Neuronal stem cell (in vitro differentiated cells): ENCODE results near the gene SMPD3.

ENCODE experiments used
- DNase-seq: peaks from one replicate; pipeline ENCODE4 v3.0.0-alpha.2; 2013; ENCODE audit warnings: low spot score
- H2AFZ ChIP-seq: one replicate; pipeline ENCODE4 v1.6.1; 2013; ENCODE audit warnings: mild to moderate bottlenecking, low read length, inconsistent platforms
- H2AK5ac ChIP-seq: 2 replicates; pipeline ENCODE4 v1.6.1; 2013; ENCODE audit warnings: low read depth, mild to moderate bottlenecking, inconsistent platforms, low read length, moderate library complexity, mixed read lengths
- H2BK120ac ChIP-seq: 2 replicates; pipeline ENCODE4 v1.6.1; 2013; ENCODE audit warnings: low read depth, mild to moderate bottlenecking, inconsistent platforms, low read length, moderate library complexity, mixed read lengths
- H2BK12ac ChIP-seq: one replicate; pipeline ENCODE4 v1.6.1; 2013; ENCODE audit warnings: low read length, inconsistent platforms
- H2BK15ac ChIP-seq: 2 replicates; pipeline ENCODE4 v1.6.1; 2013; ENCODE audit warnings: mild to moderate bottlenecking, low read length, inconsistent platforms, mixed read lengths
- H2BK5ac ChIP-seq: one replicate; pipeline ENCODE4 v1.6.1; 2013; ENCODE audit warnings: inconsistent platforms, mild to moderate bottlenecking, low read length, moderate library complexity
- H3K14ac ChIP-seq: one replicate; pipeline ENCODE4 v1.6.1; 2013; ENCODE audit warnings: low read length, inconsistent platforms
- H3K18ac ChIP-seq: 2 replicates; pipeline ENCODE4 v1.6.1; 2013; ENCODE audit warnings: low read length, inconsistent platforms
- H3K23ac ChIP-seq: 2 replicates; pipeline ENCODE4 v1.6.1; 2013; ENCODE audit warnings: low read depth, mild to moderate bottlenecking, mixed read lengths, low read length, inconsistent platforms; ENCODE audit not compliant: poor library complexity
- H3K27ac ChIP-seq: replicated peaks from 3 replicates; pipeline ENCODE4 v1.5.1; 2013; ENCODE audit warnings: low read length, inconsistent platforms
- H3K27me3 ChIP-seq, 3 experiments: 2 replicates each; pipeline ENCODE4 v1.6.1; 2013; ENCODE audit warnings: low read length in 3 of 3, mild to moderate bottlenecking in 2 of 3, inconsistent platforms in 1 of 3, low read depth in 1 of 3, mixed read lengths in 1 of 3, moderate library complexity in 1 of 3; ENCODE audit not compliant: control insufficient read depth in 3 of 3, insufficient read depth in 3 of 3
- H3K36me3 ChIP-seq, 2 donors: replicated peaks in 1 of 2; 2 replicates each; pipeline ENCODE4 v1.6.1; 2013; ENCODE audit warnings: low read length in 2 of 2; ENCODE audit not compliant: control insufficient read depth in 2 of 2, insufficient read depth in 2 of 2
- H3K4ac ChIP-seq: 2 replicates; pipeline ENCODE4 v1.6.1; 2013; ENCODE audit warnings: inconsistent platforms, mild to moderate bottlenecking, low read length, moderate library complexity
- H3K4me1 ChIP-seq, 2 donors: 1 replicate in 1 of 2; 2 replicates in 1 of 2; pipeline ENCODE4 v1.6.1; 2013; ENCODE audit warnings: low read length in 2 of 2, low read depth in 1 of 2; ENCODE audit not compliant: control insufficient read depth in 2 of 2, insufficient read depth in 1 of 2
- H3K4me2 ChIP-seq: one replicate; pipeline ENCODE4 v1.6.1; 2013; ENCODE audit warnings: mild to moderate bottlenecking, low read length, inconsistent platforms; ENCODE audit not compliant: insufficient read depth, poor library complexity, severe bottlenecking
- H3K4me3 ChIP-seq, 2 donors: 2 replicates each; pipeline ENCODE4 v1.5.1; 2013; ENCODE audit warnings: low read length in 2 of 2, mild to moderate bottlenecking in 2 of 2, inconsistent platforms in 1 of 2, moderate library complexity in 1 of 2
- H3K79me1 ChIP-seq: one replicate; pipeline ENCODE4 v1.6.1; 2013; ENCODE audit warnings: low read depth, mild to moderate bottlenecking, inconsistent platforms, low read length, moderate library complexity
- H3K9ac ChIP-seq: one replicate; pipeline ENCODE4 v1.6.1; 2013; ENCODE audit warnings: mild to moderate bottlenecking, low read depth, low read length, inconsistent platforms; ENCODE audit not compliant: poor library complexity
- H3K9me3 ChIP-seq, 2 donors: replicated peaks in 1 of 2; 2 replicates each; pipeline versions ENCODE3 to v1.6.1; 2013; ENCODE audit warnings: low read length in 2 of 2, mild to moderate bottlenecking in 2 of 2, inconsistent platforms in 1 of 2, low read depth in 1 of 2, mixed read lengths in 1 of 2, moderate library complexity in 1 of 2; ENCODE audit not compliant: control insufficient read depth in 2 of 2, insufficient read depth in 1 of 2
- H4K8ac ChIP-seq: one replicate; pipeline ENCODE4 v1.6.1; 2013; ENCODE audit warnings: low read depth, mild to moderate bottlenecking, inconsistent platforms, low read length, moderate library complexity
- H4K91ac ChIP-seq: one replicate; pipeline ENCODE4 v1.6.1; 2013; ENCODE audit warnings: low read length, low read depth, mild to moderate bottlenecking, inconsistent platforms; ENCODE audit not compliant: poor library complexity
- WGBS, 2 donors: extraction: QIAGEN DNeasy Blood & Tissue Kit; methylation state at CpG; one replicate each; pipeline ENCODE4 v1.1.7; 2013; ENCODE audit warnings: missing lambda C conversion rate in 2 of 2, mixed read lengths in 1 of 2; ENCODE audit not compliant: insufficient read length in 2 of 2, insufficient replicate concordance in 1 of 2; ENCODE audit errors: extremely low coverage in 2 of 2; 5-methylcytosine and 5-hydroxymethylcytosine counted together

The SMPD3 gene

DNA sequence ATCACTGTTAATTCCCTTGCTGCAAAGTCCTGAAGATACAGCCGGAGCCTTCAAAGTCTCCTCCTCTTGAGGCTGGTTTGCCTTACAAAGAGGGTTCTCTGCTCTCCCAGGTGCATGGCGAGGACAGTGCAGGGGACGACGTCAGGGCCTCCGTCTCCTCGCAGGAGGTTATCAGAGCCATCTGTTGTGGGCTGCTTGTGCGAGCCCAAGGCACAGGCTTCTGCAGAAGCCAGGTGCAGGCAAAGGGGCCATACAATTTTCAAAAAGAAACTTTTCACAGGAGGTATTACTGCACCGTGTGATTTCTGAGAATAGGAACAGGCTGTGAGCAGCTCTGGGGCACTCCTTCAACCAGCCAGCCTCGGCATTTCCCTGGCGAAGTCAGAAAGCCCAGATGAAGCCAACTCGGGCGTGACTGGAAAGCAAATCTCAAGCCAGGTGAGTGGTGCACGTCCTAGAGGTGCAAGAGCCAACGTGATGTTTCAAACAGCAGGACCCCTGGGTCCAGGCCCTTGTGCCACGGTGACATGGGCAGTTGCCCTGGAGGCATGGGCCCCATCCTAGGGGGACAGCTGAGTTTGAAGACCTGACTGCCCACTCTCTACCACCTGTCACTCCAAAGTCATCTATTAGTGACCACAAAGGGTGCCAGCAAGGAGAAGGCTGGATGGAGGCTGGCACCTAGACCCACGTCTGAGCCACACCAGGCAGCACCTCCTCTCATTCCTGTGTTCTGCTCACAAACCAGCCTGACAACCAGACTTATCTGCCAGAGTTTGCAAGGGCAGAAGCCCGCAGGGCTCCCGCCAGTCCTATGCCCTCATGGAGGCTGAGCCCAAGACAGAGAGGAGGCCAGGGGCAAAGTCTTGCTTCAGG is 68.6 kb downstream of the SMPD3 start:
- H4K8ac ChIP-seq, result no peak overlapping the region
- peaks cover 0 to 65% (median 2%) of the 10 kb centered on the region in 3 experiments for H3K27me3 ChIP-seq
- no peak overlapping the region for H2AFZ ChIP-seq
- H3K9me3 ChIP-seq, result no peaks in the 10 kb centered on the region
- no peak overlapping the region for H2BK15ac ChIP-seq
- peak overlapping the region; percentile 20 for H2AK5ac ChIP-seq
- no peak overlapping the region for H3K27ac ChIP-seq
- peak overlapping the region; percentile 29 for H3K18ac ChIP-seq
- no peak overlapping the region for H3K14ac ChIP-seq
- H2BK5ac ChIP-seq, result no peak overlapping the region
- no peak for DNase-seq
- H3K4me2 ChIP-seq, result no peak overlapping the region
- H4K91ac ChIP-seq, result no peak overlapping the region
- no peak overlapping the region for H3K4ac ChIP-seq
- no peaks in the 10 kb centered on the region for H3K79me1 ChIP-seq
- no CpG with 5 or more reads among the region's 18 CpGs for WGBS, 2 donors
- no peak overlapping the region for H3K23ac ChIP-seq
- H3K9ac ChIP-seq, result no peak overlapping the region
- no peak overlapping the region for H3K4me3 ChIP-seq
- H3K36me3 ChIP-seq, result no peaks in the 10 kb centered on the region
- no peak overlapping the region for H2BK120ac ChIP-seq
- peaks cover 9 to 26% of the 10 kb centered on the region in 2 donors for H3K4me1 ChIP-seq
- no peak overlapping the region for H2BK12ac ChIP-seq

DNA sequence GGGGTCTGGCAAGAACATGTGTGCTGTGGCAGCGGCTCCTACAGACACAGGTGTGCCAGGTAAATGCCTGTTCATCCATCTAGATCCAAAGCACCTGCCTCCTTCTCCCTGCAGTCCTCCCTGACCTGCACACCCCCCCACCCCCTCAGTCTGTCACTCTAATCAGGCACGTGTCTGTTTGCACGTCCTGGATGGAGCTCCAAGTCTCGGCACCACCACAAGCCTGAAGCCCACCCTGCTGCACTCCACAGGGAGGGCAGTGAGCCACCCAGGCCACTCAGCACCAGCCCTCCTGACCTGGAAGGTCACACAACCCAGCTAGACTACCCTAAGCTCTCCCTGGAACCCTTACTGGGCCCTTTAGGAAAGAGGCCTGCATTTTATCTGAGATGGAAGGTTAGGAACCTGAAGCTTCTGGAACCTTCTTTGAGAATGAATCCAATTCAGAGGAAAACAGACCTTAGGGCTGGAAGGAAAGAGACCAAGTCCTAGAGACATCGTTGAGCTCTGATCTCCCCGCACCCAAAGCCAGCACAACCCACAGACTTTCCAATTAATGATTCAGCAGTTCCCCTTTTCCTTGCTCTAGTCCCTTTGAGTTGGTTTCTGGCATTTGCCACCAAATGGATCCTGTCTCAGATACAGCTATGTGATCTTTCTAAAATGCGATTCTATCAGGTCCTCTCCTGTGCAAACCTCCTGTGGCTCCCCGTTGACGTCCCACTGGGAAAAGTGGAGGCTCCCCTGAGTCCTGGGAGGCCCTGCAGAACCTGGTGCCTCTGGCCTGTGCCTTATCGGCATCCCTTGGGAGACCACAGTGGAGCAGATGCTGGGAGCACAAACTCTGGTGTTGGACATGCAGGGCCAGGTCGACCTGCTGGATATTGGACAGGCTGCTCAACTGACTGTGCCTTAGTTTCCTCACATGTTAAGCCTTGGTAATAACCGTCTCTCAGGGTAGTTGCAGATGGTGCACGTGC is 69.6 kb downstream of the SMPD3 start:
- no peak for DNase-seq
- Histone ChIP-seq H3K9ac (no peak overlapping the region), H3K27me3 (peaks cover 0 to 67% (median 2%) of the 10 kb centered on the region in 3 experiments)

DNA sequence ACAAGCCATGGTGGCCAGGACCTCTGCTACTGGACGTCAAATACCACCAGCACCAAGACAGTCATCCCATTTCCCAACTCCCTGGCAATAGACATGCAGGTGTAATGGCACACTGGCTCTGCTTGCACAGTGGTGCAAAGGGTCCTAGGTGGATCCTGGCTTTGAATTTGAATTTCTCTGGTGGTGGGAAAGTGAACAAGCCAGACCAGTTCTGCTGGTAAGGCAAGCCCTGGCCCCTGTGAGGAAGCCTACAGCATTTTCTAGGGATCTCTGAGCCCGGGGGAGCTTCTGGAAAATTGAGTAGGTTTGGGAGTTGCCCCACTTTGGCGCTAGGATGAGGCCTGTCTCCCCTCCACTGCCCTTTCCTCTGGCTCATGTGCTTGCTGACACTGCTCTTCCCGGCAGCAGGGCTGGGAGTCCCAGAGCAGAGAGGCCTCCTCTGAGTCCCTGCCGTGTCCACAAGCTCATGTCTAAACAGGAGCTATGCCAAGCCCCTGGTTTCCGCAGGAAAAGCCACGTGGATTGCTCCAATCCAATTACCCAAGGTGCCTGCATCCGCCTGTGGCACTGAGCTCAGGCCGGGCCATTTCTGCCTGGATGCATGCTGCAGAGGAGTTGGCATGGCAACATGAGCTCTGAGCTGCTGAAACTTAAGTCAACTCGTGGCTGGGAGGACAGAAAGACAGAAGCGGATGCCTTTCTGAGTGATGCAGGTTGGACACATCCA is 70.5 kb downstream of the SMPD3 start:
- no peak overlapping the region for H4K91ac ChIP-seq
- DNase-seq, result no peak
- WGBS, 2 donors, result no CpG with 5 or more reads among the region's 11 CpGs

More for the DNA sequence above, 69.6 kb downstream of the SMPD3 start:
- H3K14ac ChIP-seq, result no peak overlapping the region
- no peak overlapping the region for H4K8ac ChIP-seq
- peak overlapping the region; percentile 15 for H3K18ac ChIP-seq
- no peak overlapping the region for H2BK15ac ChIP-seq
- no peaks in the 10 kb centered on the region for H3K79me1 ChIP-seq
- H2AFZ ChIP-seq, result no peak overlapping the region
- no peak overlapping the region for H3K4me2 ChIP-seq
- H2AK5ac ChIP-seq, result no peak overlapping the region
- H2BK12ac ChIP-seq, result no peak overlapping the region
- H3K9me3 ChIP-seq, result no peaks in the 10 kb centered on the region
- H3K4me3 ChIP-seq, result no peak overlapping the region
- no CpG with 5 or more reads among the region's 13 CpGs for WGBS, 2 donors
- no peak overlapping the region for H3K23ac ChIP-seq
- no peaks in the 10 kb centered on the region for H3K36me3 ChIP-seq
- H2BK120ac ChIP-seq, result peak overlapping the region; percentile 17
- no peak overlapping the region for H3K27ac ChIP-seq
- H3K4me1 ChIP-seq, result peaks cover 7 to 16% of the 10 kb centered on the region in 2 donors
- no peak overlapping the region for H2BK5ac ChIP-seq
- H3K4ac ChIP-seq, result no peak overlapping the region
- H4K91ac ChIP-seq, result no peak overlapping the region

More for the DNA sequence above, 70.5 kb downstream of the SMPD3 start:
- Histone ChIP-seq H2BK12ac (peak overlapping the region; percentile 76), H3K4me3 (no peak overlapping the region), H3K4me2 (no peak overlapping the region), H3K9ac (peak overlapping the region; percentile 22), H4K8ac (no peak overlapping the region), H3K14ac (no peak overlapping the region), H3K36me3 (no peaks in the 10 kb centered on the region), H3K23ac (peak overlapping the region; percentile 43), H3K79me1 (no peaks in the 10 kb centered on the region), H2BK5ac (no peak overlapping the region), H2AFZ (no peak overlapping the region), H3K27ac (no peak overlapping the region), H3K9me3 (no peaks in the 10 kb centered on the region), H2AK5ac (peak overlapping the region; percentile 94), H3K4ac (no peak overlapping the region), H3K18ac (peak overlapping the region; percentile 24), H2BK120ac (no peak overlapping the region), H3K27me3 (peaks cover 0 to 67% (median 2%) of the 10 kb centered on the region in 3 experiments), H2BK15ac (peak overlapping the region; percentile 35), H3K4me1 (peaks cover 7 to 16% of the 10 kb centered on the region in 2 donors)
